NK-92 (cell line): ENCODE results near the gene AKAP12.
"Not testable (repeated sequence)": the region's sequence is repeated elsewhere in the genome, so short reads cannot be mapped to it uniquely, and the experiment has no call there.

Source experiments
- DNase-seq: peaks from one replicate; lab custom pipeline; 2025; ENCODE audit not compliant: unreplicated experiment; lab: John Stamatoyannopoulos, UW

Gene AKAP12

DNA sequence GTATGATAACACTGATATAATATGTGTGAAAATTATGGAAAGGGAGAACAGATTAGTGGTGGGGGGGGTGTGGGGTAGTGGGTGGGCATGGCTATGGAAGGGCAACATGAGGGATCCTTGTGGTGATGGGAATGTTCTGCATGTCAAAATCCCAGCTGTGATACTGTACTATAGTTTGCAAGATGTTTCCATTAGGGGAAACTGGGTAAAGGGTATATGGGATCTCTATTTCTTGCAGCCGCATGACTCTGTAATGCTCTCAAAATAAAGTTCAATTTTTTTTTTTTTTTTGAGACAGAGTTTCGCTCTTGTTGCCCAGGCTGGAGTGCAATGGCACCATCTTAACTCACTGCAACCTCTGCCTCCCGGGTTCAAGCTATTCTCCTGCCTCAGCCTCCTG lies 137.3 kb downstream of the AKAP12 start:
- no peak for DNase-seq

DNA sequence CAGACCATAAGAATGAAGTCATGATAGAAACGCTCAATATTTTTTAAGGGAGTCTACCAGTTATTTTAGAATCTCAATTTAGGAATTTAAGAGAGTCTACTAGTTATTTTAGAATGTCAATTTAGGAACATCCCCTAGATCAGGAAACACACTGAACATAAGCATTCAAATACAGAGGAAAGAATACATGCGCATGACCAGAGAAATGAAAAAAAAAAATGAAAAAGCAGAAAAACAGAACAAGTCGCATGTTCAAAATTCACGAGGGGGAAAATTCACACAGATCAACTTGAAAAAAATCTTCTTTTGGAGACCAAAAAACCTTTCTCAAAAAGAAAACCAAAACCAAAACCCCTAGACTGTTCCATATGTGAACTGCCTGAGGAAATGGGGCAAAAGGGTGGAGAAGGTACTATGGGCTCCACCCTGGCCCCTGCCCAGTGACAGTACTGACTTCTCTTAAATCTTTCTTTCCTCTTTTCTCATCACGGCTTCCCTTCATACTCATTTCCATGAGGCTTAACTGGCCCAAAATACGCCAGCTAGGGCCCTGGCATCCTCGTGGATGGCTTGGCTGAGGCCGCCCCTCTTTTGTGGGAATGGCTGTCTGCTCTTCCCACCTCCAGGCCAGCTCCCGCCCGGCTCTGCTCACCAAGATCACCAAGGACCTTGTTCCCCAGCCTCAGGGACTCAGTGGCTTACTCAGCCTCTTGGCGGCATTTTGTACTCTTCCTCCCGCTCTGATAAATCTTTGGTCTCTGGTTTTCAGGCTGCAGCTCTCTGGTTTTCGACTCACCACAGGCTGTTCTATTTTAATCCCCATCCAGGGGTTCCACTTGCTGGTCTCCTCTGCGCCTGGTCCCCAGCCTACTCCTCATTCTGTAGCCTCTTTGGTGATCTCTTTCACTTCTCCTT lies 140.4 kb downstream of the AKAP12 start:
- DNase-seq, result no peak

DNA sequence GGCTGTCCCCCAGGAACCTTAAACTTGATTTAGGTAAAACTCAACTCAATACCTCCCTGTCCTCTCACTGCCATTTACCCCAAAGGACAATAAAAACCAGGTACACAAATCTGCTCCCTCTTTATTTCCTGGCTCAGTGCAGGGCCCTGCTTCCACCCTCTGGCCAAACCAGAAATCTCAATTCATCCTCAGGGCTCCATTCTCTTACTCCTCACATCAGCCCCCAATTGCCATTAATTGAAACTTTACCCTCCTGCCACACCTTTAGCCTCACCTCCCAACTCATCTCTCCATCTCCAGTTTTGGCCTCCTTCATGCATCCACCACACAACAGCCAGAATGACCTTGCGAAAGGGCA lies 141.1 kb downstream of the AKAP12 start:
- no peak for DNase-seq

DNA sequence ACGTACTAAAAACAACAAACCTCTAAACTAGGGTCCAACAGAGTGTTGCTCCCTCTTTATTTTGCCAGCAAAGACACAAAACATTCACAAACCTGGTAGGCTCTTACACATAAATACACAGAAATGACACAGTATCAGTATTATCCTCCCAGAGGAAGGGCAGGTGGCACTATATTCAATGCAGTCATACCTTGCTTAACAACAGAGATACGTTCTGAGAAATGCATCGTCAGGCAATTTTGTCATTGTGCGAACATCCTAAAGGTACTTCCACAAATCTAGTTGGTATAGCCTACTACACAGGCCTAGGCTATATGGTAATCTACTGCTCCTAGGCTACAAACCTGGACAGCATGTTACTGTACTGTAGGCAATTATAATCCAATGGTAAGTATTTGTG lies 142.0 kb downstream of the AKAP12 start:
- DNase-seq, result no peak

DNA sequence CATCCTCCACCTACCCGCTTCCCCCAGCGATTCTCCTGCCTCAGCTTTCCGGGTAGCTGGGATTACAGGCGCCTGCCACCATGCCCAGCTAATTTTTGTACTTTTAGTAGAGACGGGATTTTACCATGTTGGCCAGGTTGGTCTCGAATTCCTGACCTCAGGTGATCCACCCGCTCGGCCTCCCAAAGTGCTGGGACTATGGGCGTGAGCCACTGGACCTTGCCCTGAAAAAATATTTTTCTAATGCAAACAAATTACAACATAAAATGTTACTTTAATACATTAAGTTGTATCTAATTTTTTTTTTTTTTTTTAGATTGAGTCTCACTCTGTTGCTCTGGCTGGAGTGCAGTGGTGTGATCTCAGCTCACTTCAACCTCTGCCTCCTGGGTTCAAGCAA lies 142.9 kb downstream of the AKAP12 start:
- not testable (repeated sequence) for DNase-seq

DNA sequence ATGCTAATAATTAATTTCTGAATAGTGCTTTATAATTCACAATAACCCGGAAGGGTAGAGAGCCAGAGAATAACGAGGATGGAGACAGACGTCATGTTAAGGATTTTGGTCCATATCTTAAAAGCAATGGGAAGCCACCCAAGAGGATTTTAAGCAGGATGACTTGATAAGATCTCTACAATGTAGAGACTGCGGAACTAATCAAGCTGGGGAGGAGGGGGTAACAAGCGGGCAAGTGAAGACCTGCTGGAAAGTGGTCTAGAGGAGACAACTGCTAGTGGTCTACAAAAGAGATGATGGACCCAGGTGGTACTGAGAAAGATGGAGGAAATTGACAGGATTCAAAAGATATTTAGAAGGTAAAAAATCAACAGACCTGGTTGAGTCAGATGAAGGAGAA lies 144.4 kb downstream of the AKAP12 start:
- no peak for DNase-seq

DNA sequence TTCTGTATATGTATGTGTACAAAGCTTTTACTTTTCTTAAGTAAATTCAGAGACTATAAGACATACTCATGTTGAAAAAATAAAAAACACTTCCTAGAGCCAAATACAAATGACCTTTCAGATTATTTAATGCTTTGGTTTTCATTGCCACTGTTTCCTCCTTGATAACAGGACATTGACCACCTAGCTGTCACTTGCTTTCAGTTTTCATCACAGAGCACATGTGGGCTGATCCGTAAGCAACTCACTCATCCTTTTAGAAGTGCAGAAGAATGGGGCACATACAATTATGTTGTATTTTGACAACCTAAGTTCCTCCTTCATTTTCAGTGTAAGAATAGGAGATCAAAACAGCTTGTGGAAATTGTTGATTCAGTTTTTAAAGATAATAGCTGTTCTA lies 145.4 kb downstream of the AKAP12 start:
- no peak for DNase-seq

DNA sequence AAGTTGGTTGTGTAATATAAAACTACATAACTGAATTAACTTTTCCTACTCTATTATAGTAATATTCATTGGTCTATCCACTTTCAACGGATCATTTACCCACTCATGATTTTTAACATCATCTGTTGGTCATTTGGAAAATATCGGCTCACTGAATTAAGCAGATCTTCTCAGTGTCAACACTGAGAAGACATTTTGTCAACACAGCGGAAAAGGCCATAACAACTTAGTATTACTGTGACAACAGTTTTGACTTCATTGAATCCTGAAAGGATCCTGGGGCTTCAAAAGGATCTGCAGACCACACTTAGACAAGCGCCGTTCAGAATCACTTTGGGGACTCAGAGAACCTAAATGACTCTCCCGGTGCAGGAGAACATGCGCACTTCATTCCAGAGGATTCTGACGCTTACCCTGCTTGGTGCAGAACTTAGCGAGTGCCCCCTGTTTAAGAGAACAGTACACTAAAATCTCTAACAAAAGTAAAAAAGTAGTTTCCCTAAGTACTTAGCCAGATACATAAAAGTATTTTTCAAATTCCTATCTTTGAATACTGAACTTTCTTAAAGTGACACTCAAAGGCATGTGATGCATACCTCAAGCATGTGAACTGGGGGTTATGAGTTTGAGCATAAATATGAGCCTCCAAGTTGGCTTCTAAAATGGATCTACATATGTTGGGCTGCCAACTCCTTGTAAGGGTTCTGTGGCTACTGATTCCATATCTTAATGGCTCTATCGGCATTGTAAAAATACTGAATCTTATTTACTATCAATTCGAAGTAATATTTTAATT lies 147.6 kb downstream of the AKAP12 start:
- no peak for DNase-seq

DNA sequence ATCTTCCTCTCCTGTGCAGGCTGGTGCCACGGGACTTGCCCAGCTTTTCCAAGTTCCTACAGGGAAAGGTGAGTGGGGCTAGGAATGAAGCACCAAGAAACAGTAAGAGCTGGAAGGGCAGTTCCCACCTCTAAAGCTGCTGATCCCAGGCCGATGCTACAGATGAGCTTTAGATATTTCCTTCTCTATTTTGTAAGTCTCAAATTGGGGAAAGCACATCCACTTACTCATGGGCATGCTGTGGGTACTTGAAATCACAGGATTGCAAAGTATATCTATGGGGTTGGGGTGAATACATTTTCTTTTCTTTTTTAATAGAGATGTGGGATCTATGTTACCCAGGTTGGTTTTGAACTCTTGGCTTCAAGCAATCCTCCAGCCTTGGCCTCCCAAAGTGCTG lies 148.5 kb downstream of the AKAP12 start:
- DNase-seq, result no peak

DNA sequence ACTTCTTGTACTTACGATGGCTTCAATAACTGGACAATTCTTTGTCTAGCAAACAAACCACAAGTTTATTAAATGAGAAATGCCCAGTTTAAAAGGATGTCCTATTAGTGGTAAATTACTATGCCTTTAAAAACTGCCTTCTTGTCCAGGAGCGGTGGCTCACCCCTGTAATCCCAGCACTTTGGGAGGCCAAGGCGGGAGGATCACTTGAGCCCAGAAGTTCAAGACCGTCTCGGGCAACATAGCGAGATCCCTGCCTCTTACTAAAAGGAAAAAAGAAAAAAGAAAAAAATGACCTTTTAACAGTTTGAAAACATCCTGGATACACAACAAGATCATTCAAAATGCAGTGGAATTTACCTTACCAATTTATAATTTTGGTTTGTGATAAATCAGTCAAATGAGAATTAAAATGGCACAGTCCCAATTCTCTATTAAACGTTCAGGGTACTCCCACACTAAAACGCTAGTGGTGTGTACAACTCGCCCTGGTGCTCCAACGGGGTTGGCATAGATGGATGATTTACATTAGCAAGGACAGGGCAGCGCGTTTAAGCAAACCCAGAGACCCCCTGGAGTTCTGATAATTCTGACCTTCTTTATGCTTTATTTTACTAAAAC lies 149.3 kb downstream of the AKAP12 start:
- DNase-seq, result no peak

DNA sequence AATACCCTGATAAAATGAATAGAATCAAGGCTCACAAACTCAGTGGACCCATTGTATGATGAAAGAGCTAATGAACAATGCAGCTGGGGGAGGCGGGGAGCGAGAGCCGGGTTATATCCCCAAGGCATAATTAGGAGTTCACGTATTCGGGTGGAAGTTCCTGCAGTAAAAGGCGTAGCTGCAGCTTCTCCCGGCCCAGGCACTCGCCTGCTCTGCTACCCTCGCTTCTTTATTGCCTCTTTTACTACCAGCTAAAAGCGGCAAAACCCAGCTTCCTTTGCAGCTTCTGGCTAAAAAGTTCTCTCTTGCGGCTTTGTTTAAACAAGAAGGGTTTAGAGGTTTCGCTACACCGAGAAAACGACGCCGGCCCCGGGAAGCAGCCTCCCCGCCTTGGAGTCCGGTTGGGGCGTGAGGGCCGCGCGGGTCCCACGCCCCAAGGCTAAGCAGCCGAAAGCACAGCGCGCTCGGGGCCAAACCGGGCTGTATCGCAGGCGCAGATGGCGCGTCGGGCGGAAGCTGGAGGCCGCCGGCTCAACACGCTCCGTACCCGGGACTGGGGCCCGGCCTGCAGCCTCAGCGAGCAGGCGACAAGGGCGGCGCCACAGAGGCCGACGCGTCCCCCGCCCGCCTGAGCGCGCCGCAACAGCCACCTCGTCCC lies 150.0 kb downstream of the AKAP12 start:
- no peak for DNase-seq

DNA sequence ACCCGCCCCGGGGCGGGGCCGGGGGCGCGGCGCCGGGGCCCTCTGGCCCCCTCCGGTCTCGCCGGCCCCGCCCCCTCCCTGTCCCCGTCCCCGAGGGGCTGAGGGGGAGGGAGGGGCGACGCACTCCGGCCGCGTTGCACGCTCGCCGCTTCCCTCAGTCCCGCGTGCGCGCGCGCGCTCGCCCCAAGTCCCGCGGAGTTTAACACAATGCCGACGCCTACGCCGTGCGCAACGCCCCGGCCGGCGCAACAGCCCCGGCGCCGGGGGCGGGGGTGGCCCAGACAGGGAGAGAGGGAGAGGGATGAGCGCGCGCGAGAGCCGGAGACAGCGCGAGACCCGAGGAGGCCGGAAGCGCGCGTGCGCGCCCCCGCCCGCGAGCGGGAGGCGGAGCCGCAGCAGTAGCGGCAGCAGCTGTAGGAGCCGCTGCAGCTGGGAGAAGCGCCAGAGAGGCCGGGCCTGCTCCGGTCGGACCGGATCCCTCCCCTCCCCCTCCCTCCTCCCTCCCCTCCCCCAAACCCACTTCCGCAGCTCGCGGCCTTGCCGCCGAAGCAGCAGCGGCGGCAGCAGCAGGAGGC lies 150.6 kb downstream of the AKAP12 start:
- peak; percentile 85 for DNase-seq

DNA sequence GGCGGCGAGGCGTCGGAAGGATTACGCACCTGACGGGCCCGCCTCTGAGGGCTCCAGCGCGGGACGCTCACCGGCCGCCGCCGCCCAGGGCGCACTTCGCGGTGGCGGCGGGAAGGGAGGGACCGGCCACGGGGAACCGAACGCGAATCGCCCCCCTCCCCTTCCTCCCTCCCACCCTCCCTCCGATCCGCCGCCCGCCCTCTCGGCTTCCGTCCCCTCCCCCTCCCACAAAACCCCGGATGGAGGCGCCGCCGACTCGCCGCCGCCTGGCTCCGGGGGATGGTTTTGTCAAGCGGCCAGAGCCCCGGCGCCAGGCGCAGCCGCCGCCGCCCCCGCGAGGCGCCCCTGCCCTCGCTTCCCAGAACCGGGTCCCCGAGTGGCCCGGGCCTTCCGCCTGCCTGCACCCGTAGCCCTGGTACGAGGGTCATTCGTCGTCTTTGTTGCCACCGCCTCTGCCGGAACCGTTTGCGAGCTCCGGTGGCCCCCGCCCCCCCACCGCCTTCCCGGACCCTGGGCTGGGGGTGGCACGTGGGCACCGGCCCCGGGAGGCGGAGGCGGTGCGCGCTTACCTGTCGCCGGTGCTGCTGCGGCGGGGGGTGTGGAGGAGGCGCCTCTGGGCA lies 151.2 kb downstream of the AKAP12 start:
- DNase-seq, result peak; percentile 21

DNA sequence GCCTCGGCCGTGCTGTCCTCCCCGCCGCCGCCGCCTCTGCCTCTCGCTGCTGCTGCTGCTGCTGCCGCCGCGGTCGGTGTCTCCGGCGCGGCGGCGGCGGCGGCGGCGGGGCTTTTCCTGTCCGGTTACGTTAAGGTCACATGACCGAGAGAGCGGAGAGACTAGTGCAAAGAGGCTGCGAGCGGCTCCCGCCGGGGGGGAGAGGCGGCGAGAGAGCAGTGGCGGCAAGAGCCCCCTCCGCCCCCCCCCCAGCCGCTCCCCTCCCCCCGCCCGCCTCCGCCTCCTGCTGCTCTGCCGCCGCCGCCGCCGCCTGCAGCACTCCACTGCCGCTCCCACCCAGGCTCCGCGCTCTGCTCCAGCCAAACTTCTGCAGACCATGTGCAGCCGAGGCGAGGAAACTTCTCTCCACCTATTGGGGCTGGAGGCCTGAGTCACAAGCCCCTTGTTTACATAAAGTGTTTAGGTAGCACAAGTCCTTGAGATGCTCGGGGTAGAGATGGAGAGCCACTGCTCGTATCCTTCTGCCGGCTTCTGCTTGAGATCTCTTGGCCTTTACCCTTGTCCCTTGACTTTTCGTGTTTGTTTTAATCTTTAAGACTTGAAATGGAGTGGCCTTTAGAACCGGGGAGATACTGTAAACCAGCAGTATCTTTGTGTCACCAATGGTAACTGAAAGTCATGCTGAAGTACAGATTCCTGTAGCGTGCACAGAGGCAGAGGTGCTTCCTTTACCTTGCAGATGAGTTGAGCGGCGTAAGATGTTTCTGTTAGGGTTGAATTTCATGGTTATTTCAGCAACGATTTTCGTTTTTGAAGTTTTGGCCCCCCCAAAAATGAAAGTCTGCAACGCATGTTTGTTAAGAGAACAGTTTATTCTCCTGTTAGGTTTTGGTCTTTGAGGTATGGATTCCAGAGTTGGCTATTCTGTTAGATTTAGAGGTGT lies 152.0 kb downstream of the AKAP12 start, which contains the start of gene ZBTB2:
ZBTB2 (minus strand) TSS at position 89 of the 943 bp plus-strand sequence. CDS start 17,922 bp downstream, outside the sequence.
- DNase-seq, result no peak

DNA sequence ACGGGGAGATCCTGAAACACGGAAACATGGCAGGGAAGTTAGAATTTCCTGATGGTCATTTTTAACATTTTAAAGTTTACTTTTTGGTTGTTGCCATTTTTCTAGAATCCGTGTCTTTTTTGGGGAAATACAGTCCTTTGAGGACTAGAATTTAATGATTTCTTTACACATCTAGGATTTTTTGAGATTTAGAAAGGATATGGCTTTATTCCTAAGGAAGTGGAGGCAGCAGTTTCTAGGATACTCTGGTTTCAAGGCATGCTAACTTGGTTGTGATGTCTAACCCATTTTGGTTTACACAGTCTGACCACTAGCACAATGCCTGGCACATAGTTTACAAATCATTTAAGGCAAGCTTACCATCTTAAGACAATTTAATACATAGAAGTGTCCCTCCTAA lies 152.7 kb downstream of the AKAP12 start:
- no peak for DNase-seq

DNA sequence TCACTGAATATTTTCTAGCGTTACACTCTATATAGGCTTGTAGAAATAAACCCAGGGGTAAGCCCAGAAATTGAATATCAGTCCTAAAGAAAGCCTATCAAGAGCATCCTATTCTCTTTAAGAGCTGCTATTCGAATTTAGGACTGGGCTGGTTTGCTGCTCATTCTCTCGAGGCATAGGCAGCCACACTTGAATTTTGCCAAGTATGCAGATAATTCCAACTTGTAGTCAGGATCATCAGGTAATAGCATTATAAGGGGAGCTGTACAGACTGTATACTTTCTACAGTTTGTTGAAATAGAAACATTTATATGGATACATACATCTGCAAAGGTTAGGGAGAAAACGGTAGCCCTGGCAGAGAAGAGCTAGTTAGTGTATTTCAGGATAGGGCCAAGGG lies 153.6 kb downstream of the AKAP12 start:
- DNase-seq, result no peak

DNA sequence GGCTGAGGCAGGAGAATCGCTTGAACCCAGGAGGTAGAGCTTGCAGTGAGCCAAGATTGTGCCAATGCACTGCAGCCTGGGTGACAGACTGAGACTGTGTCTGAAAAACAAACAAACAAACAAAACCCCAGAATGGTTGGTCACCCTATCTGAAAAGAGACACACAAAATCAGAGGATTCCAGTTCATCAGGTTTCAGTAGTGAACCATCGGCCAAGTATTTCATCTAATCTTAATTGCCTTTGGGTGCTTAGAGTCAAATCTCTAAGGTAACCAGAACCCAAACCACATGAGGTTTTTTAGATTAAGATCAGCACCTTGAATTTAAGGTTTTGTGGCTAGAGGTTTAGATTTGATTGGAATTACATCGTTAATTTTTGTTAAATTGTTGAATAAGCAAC lies 159.9 kb downstream of the AKAP12 start:
- no peak for DNase-seq

DNA sequence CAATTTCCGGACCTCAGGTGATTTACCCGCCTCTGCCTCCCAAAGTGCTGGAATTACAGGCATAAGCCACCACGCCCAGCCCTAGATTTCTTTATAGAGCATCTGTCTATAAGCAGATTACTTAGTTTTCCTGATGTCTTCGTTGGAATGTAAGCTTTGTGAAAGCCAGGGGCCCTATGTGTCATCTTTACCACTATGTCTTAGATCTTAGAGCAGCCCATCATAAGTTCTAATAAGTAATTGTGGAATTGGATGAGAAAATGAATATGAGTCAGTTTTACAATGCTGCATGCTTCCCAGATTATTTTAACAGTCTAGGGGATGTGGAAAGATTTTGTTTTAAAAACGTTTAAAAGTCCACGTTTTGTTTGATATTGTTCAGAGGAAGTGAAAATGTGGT lies 160.7 kb downstream of the AKAP12 start:
- DNase-seq, result no peak

DNA sequence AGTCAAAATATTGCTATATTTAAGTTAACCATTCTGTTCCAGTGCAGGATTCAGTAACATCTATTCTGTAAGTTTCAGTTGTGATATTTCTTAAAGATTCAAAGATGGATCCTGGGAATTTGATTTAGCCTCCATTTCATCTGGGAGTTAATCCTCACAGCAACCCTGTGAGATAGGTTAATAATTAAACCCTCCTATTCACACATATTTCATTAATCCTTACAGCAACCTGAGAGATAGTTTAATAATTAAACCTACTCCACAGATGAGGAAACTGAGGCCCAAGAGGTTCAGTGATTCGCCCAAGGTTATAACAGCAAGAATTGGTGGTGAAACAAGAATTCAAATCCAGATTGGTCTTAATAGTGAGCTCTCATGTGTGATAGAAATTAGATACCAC lies 162.5 kb downstream of the AKAP12 start:
- DNase-seq, result no peak
